SU-DHL-6 (cell line): ENCODE data around the gene ASAP2.

Experiments used
- CTCF ChIP-seq: fragments of 200-600 bp; sonication (generic); IDR thresholded peaks from one replicate; pipeline ENCODE4 v1.5.1; 2017; ENCODE audit warnings: antibody characterized with exemption, mild to moderate bottlenecking, low read length, moderate library complexity; ENCODE audit not compliant: insufficient read depth, poor library complexity, severe bottlenecking
- EZH2phosphoT487 ChIP-seq: fragments of 200-600 bp; sonication (generic), shearing (Covaris generic); conservative IDR thresholded peaks from 2 replicates; pipeline ENCODE4 v1.6.1; 2018; ENCODE audit warnings: mild to moderate bottlenecking, antibody characterized with exemption, low read length, moderate library complexity, mixed read lengths

- TF ChIP-seq CTCF: no peak
- no peak for TF ChIP-seq EZH2phosphoT487
These were observed 129.6 kb downstream of the ASAP2 start for GRCh38 chr2:9336241-9336575.
